ENCODE measurements around the gene IQCN. TPM values are rescaled to one million over a fixed set of nuclear protein-coding genes. Genes with fewer than 3 reads are reported as not detected.

IQCN gene
- total RNA-seq, 1 experiment from 2014 or later: 0.61 TPM

GRCh38 chr19:18309525-18310064, 35.3 kb upstream of the IQCN start (continued):
- TF ChIP-seq ZSCAN18 (CRISPR knock-in tag; IDR thresholded peaks at IDR 0.05) (no peak), ATF2 (CRISPR knock-in tag; IDR thresholded peaks at IDR 0.05; ENCODE audit: borderline replicate concordance, low read depth) (no peak), ATF1 (CRISPR knock-in tag; IDR thresholded peaks at IDR 0.05) (no peak), ZNF396 (CRISPR knock-in tag; IDR thresholded peaks at IDR 0.05; ENCODE audit: borderline replicate concordance) (no peak)

GRCh38 chr19:18308948-18309325, 34.7 kb upstream of the IQCN start:
- ATAC-seq: no peak
- H3K9me3 Mint-ChIP-seq: no peaks in the 10 kb centered on the region
- no peaks in the 10 kb centered on the region for H3K27me3 Mint-ChIP-seq (ENCODE audit: low read depth)
- ChIA-PET POLR2A (interaction anchor here (1.2 kb wide), 1 partner anchor 13 kb away, joined by 3 read pairs; no protein-coding TSS in a partner anchor), CTCF (interaction anchor here (2.6 to 3.4 kb wide), 2 partner anchors 13 to 30 kb away, joined by 10 to 26 read pairs; partner anchors contain the start of gene LSM4)
- no peak overlapping the region for H3K4me3 Mint-ChIP-seq
- TF ChIP-seq ZNF532 (CRISPR knock-in tag; IDR thresholded peaks at IDR 0.05; ENCODE audit: borderline replicate concordance) (no peak), SP1 (CRISPR knock-in tag; conservative IDR thresholded peaks at IDR 0.05) (no peak), ATF6 (CRISPR knock-in tag; IDR thresholded peaks at IDR 0.05) (no peak), SMAD3 (CRISPR knock-in tag; IDR thresholded peaks at IDR 0.05; ENCODE audit: borderline replicate concordance) (no peak), JAZF1 (CRISPR knock-in tag; IDR thresholded peaks at IDR 0.05) (no peak), GRHL2 (CRISPR knock-in tag; IDR thresholded peaks at IDR 0.05; ENCODE audit: insufficient replicate concordance, severe bottlenecking) (no peak), FOXP1 (CRISPR knock-in tag; IDR thresholded peaks at IDR 0.05; ENCODE audit: borderline replicate concordance) (no peak), ZNF121 (CRISPR knock-in tag; IDR thresholded peaks at IDR 0.05) (no peak), ZNF425 (CRISPR knock-in tag; conservative IDR thresholded peaks at IDR 0.05) (no peak), ZNF232 (CRISPR knock-in tag; IDR thresholded peaks at IDR 0.05) (no peak)
- peaks cover 31% of the 10 kb centered on the region for H3K4me1 Mint-ChIP-seq
- no peak for DNase-seq (ENCODE audit: low spot score)
- H3K27ac Mint-ChIP-seq: no peak overlapping the region
- peaks cover 33% of the 10 kb centered on the region for H3K36me3 Mint-ChIP-seq

All from WTC11 (cell line).